HG03439 (cell line): ENCODE data around the gene SSMEM1.
"Not testable (repeated sequence)": the region's sequence is repeated elsewhere in the genome, so short reads cannot be mapped to it uniquely, and the experiment has no call there.

Source experiments
- ATAC-seq: cut with Tn5 transposase; IDR thresholded peaks from one replicate; pipeline ENCODE4 v1.9.1; 2021; ENCODE audit warnings: mild to moderate bottlenecking, moderate library complexity; ENCODE audit not compliant: unreplicated experiment

The SSMEM1 gene

DNA sequence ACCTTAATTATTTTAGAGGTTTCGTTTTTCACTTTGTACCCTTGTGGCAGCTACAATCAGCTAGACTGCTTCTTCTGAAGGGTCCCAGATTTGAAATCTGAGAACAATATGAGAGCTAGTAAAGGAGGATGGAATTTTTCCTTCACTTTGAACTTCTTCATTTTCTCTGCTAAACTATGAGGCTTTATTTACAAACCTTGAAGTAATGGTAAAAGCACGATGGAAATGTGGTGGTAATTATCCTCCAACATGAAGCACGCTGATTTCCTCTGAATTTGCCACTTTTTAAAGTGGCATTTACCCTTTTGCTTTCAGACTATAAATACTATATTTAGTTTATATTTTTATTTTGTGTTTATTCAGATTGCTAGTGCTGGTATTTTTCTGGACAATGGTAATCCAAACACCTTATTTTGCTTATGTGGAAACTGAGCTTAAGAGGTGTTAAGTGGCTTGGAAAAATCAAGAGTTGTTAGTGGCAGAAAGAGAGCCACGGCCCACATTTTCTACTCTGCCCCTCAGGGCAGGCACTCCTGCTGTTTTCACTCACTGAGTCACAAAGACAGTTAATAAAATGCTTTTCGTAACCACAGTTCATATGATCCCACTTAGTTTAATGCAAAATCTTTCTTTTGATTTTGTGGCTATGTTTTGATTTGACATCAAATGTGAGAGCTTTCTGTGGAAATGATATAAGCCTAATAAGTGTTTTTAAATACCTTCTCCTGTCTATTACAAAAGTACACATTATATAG is 2.7 kb downstream of the SSMEM1 start:
- ATAC-seq = no peak

DNA sequence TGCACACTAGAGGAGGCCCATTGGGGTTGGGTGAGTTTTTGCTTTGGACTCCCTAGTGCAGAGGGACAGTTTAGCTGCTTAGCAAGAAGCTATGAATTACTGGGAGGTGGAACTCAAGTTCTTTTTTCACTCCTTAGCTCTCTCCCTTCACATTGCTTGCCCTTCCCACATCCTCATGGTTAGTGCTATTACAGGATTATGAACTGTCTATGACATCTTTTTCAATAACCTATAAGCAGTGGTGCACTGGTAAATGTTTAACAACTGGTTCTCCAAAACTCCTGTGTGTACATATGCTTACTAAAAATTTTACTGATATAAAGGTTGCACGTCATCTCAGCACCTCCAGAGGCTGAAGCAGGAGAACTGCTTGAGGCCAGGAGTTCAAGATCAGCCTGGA is 6.2 kb downstream of the SSMEM1 start:
- ATAC-seq = no peak

DNA sequence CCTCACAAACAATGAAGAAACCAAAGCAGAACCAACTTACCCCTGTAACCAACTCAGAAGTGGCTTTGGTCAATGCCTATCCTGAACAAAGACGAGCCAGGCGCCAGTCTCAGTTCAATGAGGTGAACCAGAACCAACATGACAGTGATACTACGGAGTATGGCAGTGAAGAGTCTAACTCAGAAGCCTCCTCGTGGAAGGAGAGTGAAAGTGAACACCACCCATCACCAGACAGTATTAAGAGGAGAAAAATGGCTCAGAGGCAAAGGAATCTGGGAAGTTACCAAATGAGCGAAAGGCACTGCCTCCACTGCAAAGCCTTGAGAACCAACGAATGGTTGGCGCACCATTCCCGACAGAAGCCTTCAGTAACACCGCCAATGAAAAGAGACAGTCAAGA is 8.4 kb downstream of the SSMEM1 start:
- no peak for ATAC-seq

DNA sequence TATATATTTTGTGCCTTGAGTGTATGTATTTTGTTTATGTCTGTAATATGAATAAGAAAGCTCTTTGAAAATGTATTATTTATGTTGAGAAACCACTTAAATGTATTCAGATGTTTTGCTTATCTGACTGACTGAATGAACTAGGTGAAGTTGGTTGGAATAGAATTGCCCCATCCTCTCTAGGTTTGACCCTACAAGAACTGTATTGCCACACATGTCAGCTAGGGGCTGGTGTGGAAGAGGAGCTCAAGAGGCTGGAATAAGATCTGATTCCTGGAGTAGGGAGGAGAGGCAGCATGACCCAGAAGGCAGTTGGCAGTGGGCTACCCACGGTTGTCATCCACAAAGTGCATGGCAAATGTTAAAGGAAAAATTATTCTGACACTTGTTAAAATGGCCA is 9.1 kb downstream of the SSMEM1 start:
- no peak for ATAC-seq

DNA sequence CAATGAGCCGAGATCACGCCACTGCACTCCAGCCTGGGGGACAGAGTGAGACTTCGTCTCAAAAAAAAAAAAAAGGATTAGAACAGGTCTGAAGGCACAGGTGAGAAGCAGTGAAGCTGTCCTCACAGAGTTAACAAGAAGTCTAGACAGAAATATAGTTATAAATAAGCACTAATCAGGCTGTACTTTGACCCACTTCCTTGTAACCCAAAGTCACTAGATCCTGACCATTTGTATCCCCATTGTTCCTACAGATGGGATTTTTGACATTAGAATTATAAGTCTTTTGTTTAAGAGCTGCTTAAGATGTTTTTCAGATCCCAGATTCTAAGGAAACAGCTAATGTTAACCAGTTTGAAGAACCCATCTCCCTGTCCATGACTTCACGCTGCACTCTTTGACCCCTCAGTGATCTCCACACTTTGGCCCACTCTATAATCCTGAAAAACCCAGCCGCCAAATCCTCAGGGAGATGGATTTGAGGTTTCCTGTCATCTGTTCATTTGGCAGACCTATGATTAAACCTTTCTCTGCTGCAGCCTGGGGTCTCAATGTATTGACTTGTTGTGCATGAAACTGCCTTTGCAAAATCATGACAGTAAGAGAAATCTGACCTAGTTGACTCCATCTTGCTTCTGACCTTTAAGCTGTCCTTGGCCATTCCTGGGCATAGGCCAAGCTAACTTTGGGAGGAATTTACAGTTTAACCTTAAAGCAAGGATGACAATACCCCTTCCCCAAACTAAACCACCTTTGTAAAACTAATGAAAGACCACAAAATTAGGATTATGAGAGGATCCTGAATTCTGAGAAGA is 11.4 kb downstream of the SSMEM1 start:
- ATAC-seq = no peak

DNA sequence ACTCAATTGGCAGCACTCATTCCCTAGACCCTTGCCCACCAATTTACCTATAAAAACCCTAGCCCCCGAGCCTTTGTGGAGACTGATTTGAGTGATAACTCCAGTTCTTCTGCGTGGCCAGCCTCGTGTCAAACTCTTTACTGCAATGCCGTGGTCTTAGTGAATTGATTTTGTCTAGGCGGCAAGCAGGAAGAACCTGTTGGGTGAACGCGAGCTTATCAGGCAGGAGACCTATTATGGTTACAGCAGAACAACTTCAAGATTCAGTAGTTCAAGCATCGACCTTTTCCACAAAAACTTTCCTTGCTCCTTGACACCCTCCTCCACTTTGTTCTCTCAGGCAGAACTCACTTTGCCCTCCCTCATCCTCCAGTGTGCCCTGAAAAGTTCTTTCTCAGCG is 12.2 kb downstream of the SSMEM1 start:
- no peak for ATAC-seq

DNA sequence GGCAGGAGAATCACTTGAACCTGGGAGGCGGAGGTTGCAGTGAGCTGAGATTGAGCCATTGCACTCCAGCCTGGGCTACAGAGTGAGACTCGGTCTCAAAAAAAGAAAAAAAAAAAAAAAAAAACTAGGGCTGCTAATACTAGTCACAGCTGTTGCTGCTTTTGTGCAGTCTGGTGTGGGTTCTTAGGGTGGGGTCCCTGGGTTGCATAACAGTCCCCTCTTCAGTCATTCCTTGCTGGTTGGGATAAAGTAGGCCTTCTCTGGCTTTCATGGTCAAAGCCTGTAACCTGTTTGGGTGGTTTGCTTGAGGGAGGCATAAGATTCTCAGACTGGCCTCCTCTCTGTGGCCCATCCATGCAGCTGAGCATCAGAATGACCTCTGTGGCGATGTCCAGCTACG is 14.1 kb downstream of the SSMEM1 start:
- no peak for ATAC-seq

DNA sequence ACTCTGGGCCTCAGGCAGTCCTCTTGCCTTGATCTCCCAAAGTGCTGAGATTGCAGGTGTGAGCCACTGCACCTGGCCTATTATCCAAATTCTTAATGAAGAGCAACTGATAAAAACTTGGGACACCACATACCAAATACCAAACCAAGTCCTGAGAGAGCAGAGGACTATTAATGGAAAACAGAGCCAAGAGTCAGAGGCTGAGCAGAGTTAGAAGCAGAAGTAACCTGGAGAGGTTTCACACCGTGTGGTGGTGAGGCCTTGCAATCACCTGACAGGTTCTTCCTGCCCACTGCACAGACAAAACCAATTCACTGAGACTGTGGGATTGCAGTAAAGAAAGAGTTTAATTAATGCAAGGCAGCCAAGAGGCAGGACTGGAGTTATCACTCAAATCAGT is 16.0 kb downstream of the SSMEM1 start:
- ATAC-seq = no peak

DNA sequence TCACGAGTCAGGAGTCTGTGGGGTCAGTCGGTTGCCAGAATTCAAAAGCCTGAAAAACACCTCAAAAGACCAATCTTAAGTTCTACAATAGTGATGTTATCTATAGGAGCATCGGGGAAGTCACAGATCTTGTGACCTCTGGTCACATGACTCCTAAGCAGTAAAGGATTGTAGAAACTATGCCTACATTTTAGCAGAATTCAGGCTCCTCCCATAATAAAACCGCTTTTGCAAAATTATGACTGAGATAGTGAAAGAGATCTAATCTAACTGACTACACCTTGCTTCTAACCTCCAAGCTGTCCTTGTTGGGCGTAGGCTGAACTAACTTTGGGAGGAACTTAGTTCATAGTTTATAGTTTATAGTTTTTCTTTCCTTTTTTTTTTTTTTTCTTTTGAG is 16.6 kb downstream of the SSMEM1 start:
- no peak for ATAC-seq

DNA sequence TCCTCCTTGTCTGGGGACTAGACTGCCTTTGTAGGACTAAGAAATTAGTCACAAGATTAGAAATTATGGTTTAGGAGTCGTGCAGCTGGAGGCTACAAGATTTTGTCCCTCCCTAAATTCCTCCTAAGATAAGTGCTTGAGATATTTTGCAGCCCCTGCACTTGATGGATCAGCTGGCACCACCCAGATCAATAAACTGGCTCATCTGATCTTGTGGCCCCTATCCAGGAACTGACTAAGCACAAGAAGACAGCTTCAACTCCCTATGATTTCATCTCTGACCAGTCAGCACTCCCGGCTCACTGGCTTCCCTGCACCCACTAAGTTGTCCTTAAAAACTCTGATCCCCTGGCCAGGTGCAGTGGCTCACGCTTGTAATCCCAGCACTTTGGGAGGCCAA is 17.3 kb downstream of the SSMEM1 start:
- ATAC-seq = not testable (repeated sequence)

DNA sequence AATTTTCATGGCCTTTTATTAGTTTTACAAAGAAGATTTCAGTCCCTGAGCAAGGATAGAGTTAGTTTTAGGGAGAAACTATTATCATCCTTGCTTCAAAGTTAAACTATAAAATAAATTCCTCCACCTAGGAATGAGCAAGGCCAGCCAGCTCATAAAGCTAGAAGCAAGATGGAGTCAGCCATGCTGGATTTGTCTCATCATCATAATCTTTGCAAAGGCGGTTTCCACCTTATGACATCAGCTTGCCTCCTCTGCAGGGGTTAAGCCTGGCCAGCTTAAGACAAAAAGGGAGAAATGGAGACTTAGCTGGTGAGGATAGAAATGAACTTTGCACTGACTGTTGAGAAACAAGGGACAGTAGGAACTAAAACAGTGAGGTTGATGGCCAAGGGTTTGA is 18.7 kb downstream of the SSMEM1 start:
- ATAC-seq = no peak

DNA sequence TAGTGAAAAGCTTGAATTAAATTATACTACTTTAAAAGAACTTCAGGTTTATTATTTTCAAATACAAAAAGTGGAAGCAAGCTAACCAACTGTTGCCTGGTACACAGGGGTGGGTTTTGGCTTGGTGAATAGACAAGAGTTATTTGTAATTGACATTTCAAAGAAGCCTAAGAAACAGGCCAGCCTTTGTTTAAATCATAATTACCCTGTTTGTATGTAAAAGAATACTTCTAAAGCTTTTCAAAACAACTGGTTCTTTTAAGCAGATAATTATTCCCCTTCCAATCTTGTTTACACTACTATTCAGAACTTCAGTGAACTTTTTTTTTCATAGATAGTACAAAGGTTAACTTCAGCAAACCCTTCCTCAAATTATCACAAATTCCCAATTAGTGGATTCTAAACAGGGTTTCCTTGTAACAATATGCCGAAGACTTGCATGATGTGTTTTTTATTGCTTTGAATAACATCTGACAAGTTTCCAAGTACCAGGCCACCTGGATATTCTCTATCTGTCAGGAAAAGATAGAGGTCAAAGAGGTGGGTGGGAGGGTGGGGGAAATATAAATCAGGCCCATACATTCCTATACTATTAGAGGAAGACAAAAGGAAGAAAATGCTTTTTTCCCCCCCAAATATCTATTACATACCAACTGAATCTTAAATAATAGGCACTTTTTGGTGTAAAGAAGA is 20.4 kb downstream of the SSMEM1 start:
- ATAC-seq = no peak

DNA sequence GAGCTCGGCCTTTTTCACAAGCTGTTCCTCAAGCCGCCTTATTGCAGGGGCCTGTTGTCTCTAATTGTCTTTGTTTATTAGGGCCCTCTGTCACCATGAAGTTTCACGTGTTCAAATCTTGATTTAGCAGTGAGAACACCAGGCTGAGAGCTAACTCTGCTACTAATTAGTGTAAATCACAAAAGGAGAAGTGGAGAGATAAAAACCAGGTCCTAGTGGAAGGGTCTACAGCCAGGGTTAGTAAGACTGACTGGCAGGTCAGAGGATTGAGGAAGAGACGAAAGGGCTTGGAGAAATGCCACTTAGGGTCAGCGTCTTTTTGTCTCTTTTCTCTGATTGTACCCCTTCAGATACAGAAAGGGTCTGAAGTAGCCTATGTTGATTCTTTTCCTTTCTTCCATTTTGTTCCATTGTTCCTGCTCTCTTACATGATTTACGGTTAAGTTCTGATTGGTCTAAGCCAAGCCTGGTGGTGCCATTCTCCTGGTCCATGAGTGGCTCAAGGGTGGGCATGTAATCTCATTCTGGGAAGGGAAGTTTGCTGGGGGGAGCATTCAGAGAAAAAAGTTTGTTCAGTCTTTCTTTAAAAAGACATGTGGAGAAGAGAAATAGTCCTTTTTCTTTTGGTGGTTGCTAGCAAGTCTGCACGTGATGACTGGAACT is 21.3 kb downstream of the SSMEM1 start:
- ATAC-seq = no peak

DNA sequence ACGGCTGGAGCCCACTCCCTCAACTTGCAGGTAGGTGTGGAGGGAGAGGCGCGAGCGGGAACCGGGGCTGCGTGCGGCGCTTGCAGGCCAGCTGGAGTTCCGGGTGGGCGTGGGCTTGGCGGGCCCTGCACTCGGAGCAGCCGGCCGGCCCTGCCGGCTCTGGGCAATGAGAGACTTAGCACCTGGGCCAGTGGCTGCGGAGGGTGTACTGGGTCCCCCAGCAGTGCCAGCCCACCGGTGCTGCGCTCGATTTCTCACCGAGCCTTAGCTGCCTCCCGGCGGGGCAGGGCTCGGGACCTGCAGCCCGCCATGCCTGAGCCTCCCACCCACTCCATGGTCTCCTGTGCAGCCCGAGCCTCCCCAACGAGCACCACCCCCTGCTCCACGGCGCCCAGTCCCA is 22.3 kb downstream of the SSMEM1 start:
- not testable (repeated sequence) for ATAC-seq

DNA sequence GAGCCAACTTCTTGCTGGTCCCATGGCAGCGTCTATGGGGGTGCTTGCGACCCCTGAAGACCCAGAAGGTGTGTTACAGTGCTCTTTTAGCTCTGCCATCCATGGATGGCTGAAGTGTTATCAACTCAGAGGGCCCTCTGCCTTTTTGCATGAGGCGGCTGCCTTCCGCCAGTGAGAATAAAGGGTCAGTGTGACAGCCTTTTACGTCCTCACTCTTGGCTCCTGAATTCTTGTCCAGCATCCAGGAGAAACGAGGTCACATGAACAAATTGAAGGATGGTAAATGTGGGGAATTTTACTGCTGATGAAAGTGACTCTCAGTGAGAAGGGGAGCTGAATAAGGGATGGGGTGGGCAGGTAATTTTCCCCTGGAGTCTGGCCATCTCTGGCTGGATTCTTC is 24.1 kb downstream of the SSMEM1 start:
- ATAC-seq = no peak

DNA sequence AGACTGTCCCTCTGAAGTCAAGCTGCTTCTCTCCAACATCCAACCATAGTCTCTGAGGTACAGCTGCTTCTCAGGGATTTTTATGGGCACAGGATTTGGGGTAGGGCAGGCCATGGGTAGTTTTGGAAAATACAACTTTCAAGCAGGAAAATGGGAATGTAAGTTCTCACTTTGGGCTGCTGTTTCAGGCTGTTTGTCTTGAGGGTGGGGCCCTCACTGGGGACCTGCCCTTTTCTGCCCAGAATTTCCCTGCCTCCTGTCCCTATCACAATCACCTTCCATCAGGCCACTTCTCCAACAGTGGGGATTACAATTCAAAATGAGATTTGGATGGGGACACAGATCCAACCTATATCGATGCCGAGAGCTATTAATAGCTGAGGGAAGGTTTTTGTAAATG is 24.5 kb downstream of the SSMEM1 start:
- ATAC-seq = no peak

DNA sequence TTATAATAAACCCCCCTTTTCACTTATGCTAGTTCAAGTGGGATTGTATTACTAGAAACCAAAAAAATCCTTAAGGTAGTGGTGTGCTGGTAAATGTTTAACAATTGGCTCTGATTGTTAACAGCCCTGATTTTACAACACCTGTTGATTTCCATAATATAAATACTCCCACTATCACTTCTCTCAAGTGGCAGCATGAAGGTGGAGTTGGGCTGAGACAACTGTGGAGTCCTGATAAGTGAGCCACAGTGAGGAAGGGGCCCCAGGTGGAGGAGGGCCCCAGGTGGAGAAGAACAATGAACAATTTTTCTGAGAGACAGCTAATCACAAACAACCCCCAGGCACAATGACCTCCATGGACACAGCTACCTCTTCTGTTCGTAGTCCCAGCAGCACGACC is 26.4 kb downstream of the SSMEM1 start:
- no peak for ATAC-seq

DNA sequence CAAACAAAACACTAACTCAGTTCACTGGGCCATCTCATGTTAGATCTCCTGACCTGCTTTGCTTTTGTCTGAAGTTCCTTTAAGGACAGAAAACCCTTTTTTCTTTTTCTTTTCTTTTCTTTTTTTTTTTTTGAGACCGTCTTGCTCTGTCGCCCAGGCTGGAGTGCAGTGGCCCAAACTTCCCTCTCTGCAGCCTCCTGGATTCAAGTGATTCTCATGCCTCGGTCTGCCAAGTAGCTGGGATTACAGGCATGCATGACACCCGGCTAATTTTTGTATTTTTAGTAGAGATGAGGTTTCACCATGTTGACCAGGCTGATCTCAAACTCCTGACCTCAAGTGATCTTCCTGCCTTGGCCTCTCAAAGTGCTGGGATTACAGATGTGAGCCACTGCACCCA is 28.7 kb downstream of the SSMEM1 start:
- not testable (repeated sequence) for ATAC-seq

DNA sequence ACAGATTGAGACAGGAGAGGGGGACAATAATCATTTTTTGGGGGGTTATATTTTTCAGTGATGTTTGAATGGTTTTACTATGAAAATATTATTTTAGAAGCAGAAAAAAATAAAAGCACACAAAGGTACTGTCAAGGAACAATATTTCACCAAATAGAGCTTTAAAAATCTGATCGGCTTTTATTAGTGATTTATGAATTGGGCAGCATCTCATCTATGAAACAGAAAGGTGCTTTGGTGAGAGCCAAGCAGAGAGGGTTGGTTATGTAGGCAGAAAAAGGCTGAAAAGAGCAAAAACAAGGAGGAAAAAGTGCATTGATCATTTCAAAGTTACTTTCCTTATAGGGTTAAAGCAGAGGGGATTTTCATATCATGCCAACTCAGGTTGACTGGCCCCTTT is 32.6 kb downstream of the SSMEM1 start:
- ATAC-seq = no peak

DNA sequence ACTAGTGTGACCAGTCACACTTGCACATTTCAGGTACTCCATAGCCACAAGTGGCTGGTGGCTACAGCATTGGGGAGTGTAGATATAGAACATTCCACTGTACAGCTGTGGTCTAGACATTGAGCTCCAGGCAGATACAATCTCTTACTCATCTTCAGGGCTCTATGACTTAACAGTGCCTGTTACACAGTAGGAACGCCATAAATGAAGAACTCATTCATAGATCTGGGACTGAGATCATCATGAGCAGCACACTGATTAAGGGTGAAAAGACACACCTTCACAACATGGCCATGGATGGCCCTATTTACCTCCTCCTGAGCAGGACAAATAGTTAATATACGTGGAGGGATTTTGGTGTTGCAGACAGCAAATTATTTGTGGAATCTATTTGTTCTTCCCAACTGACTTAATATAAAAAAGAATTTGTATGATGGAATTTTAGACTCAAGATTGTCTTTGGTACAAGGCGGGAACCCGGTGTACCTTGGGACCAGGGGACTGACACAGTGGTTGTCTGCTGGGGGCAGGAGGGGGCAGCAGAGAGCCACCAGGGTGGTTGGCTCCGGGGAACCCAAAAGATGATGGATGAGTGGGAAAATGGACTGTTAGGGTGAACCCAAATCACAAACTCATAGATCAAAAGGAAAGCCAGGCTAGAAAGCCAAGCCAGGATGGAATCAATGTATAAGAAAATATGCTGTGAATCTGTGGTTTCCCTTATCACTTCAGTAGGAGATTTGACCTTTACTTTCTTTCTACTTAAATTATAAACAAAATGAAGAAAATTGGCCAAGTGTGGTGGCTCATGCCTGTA is 34.7 kb downstream of the SSMEM1 start:
- ATAC-seq = no peak
